ENCODE data around the gene MAEL. TPM values are rescaled to one million over a fixed set of nuclear protein-coding genes. Genes with fewer than 3 reads are reported as not detected.
A peak's percentile ranks its signal among the peaks of the same experiment; 100 is the strongest.

MAEL gene
- total and polyA plus RNA-seq, 2 of the 8 experiments (the other 6 are each of a cell fraction or from before 2014, with no cell fraction given): 0.03 TPM; not detected in 1

- TF ChIP-seq CHD7 (IDR thresholded peaks at IDR 0.05; ENCODE audit: insufficient replicate concordance, low read length) (no peak), SP2 (IDR thresholded peaks at IDR 0.05; ENCODE audit: low read length) (no peak), KDM5A (IDR thresholded peaks at IDR 0.05; ENCODE audit: low read length) (no peak), POLR2A (IDR thresholded peaks at IDR 0.05; ENCODE audit: control extremely low read depth in 1 of 2, low read depth in 2 of 2, low read length in 2 of 2) (no peak), JUND (IDR thresholded peaks at IDR 0.05; ENCODE audit: low read length) (no peak), CBX8 (IDR thresholded peaks at IDR 0.05; ENCODE audit: borderline replicate concordance, low read depth, low read length) (no peak), NRF1 (IDR thresholded peaks at IDR 0.05; ENCODE audit: low read depth, low read length) (no peak), JUN (IDR thresholded peaks at IDR 0.05; ENCODE audit: low read depth, low read length) (no peak), SUZ12 (IDR thresholded peaks at IDR 0.05; ENCODE audit: low read length) (peak; percentile 56; the same call in 1 of the 2 replicates), HDAC6 (IDR thresholded peaks at IDR 0.05; ENCODE audit: low read depth, low read length) (no peak), SRF (IDR thresholded peaks at IDR 0.05; ENCODE audit: low read depth, low read length) (no peak), CBX5 (IDR thresholded peaks at IDR 0.05; ENCODE audit: low read depth, low read length) (no peak)
Measured at GRCh38 chr1:166947398-166948043, 41.6 kb upstream of the MAEL start (continued).

Data from H1 (cell line).